ENCODE results near the gene GPATCH2L. TPM values are rescaled to one million over a fixed set of nuclear protein-coding genes. Genes with fewer than 3 reads are reported as not detected.

GPATCH2L gene
- total RNA-seq, 4 donors from 2014 or later = 47.1 to 67.1 (median 58.4) TPM

- no peak for TF ChIP-seq CTCF (IDR thresholded peaks at IDR 0.05; ENCODE audit: low read depth)
Observed at GRCh38 chr14:76138119-76138757, 13.5 kb upstream of the GPATCH2L start.

GRCh38 chr14:76138758-76139723 is 12.7 kb upstream of the GPATCH2L start:
- no peak for TF ChIP-seq CTCF (IDR thresholded peaks at IDR 0.05; ENCODE audit: low read depth)

- TF ChIP-seq CTCF (IDR thresholded peaks at IDR 0.05; ENCODE audit: low read depth) = no peak
Observed at GRCh38 chr14:76143642-76144041, 8.1 kb upstream of the GPATCH2L start.

- TF ChIP-seq CTCF (IDR thresholded peaks at IDR 0.05; ENCODE audit: low read depth) = no peak
Observed at GRCh38 chr14:76146976-76147375, 4.7 kb upstream of the GPATCH2L start.

GRCh38 chr14:76149196-76149595 is 2.5 kb upstream of the GPATCH2L start:
- no peak for TF ChIP-seq CTCF (IDR thresholded peaks at IDR 0.05; ENCODE audit: low read depth)

- no peak for TF ChIP-seq CTCF (IDR thresholded peaks at IDR 0.05; ENCODE audit: low read depth)
Observed at GRCh38 chr14:76152333-76152681, 585 bp downstream of the GPATCH2L start.

GRCh38 chr14:76153919-76154318 is 2.2 kb downstream of the GPATCH2L start:
- no peak for TF ChIP-seq CTCF (IDR thresholded peaks at IDR 0.05; ENCODE audit: low read depth)
